HG02938 (cell line): ENCODE results near the gene SLC5A12.

Experiments
- ATAC-seq: cut with Tn5 transposase; IDR thresholded peaks from one replicate; pipeline ENCODE4 v1.9.1; 2021; ENCODE audit warnings: mild to moderate bottlenecking, moderate library complexity; ENCODE audit not compliant: unreplicated experiment

Gene SLC5A12

GRCh38 chr11:26719998-26720397, 1.9 kb downstream of the SLC5A12 start:
- no peak for ATAC-seq

- ATAC-seq: no peak
Observed at GRCh38 chr11:26719289-26719973, 2.4 kb downstream of the SLC5A12 start.

- no peak for ATAC-seq
Observed at GRCh38 chr11:26717771-26718170, 4.1 kb downstream of the SLC5A12 start.

- ATAC-seq: no peak
Observed at GRCh38 chr11:26715133-26715532, 6.7 kb downstream of the SLC5A12 start.

- ATAC-seq: no peak
Observed at GRCh38 chr11:26712497-26712896, 9.4 kb downstream of the SLC5A12 start.

- no peak for ATAC-seq
Observed at GRCh38 chr11:26710489-26710888, 11.4 kb downstream of the SLC5A12 start.

- no peak for ATAC-seq
Observed at GRCh38 chr11:26708736-26709456, 13.0 kb downstream of the SLC5A12 start.

GRCh38 chr11:26706181-26706580, 15.7 kb downstream of the SLC5A12 start:
- ATAC-seq: no peak

- no peak for ATAC-seq
Observed at GRCh38 chr11:26704249-26704648, 17.6 kb downstream of the SLC5A12 start.

GRCh38 chr11:26703411-26704191, 18.3 kb downstream of the SLC5A12 start:
- ATAC-seq: no peak

GRCh38 chr11:26702406-26702805, 19.5 kb downstream of the SLC5A12 start:
- ATAC-seq: no peak

GRCh38 chr11:26700574-26701235, 21.2 kb downstream of the SLC5A12 start:
- ATAC-seq: no peak

GRCh38 chr11:26698224-26698623, 23.6 kb downstream of the SLC5A12 start:
- no peak for ATAC-seq

- ATAC-seq: no peak
Observed at GRCh38 chr11:26696330-26696729, 25.5 kb downstream of the SLC5A12 start.

- no peak for ATAC-seq
Observed at GRCh38 chr11:26688701-26689100, 33.2 kb downstream of the SLC5A12 start.

- no peak for ATAC-seq
Observed at GRCh38 chr11:26687351-26687750, 34.5 kb downstream of the SLC5A12 start.

GRCh38 chr11:26677566-26677965, 44.3 kb downstream of the SLC5A12 start:
- no peak for ATAC-seq

GRCh38 chr11:26676641-26677040, 45.2 kb downstream of the SLC5A12 start:
- no peak for ATAC-seq

GRCh38 chr11:26675233-26675928, 46.5 kb downstream of the SLC5A12 start:
- no peak for ATAC-seq

- ATAC-seq: no peak
Observed at GRCh38 chr11:26665946-26666345, 55.9 kb downstream of the SLC5A12 start.

GRCh38 chr11:26665036-26665435, 56.8 kb downstream of the SLC5A12 start:
- no peak for ATAC-seq
